Natural killer cell (primary cell): ENCODE measurements around the gene TEP1. TPM values are rescaled to one million over a fixed set of nuclear protein-coding genes. Genes with fewer than 3 reads are reported as not detected.

ENCODE experiments used
- ATAC-seq, 3 donors: fragments of 150-1000 bp in 2 of 3; fragments of 200-7000 bp in 1 of 3; cut with Tn5 transposase; 1 replicate in 1 of 3; 2 replicates in 2 of 3; pipeline ENCODE4 v1.10.0; 2021; ENCODE audit warnings: mild to moderate bottlenecking in 2 of 3, moderate library complexity in 2 of 3
- DNase-seq, 2 donors: peaks; one replicate each; pipeline versions ENCODE4 v3.0.0 to v3.0.0-alpha.2; 2013 to 2021; ENCODE audit warnings: mixed read lengths in 1 of 2
- H3K27ac ChIP-seq: one replicate; pipeline ENCODE4 v1.5.1; 2013; ENCODE audit warnings: mild to moderate bottlenecking, low read length
- H3K27me3 ChIP-seq: one replicate; pipeline ENCODE4 v1.6.1; 2013; ENCODE audit warnings: low read length; ENCODE audit not compliant: control insufficient read depth, insufficient read depth
- H3K36me3 ChIP-seq: one replicate; pipeline ENCODE4 v1.6.1; 2013; ENCODE audit warnings: low read length; ENCODE audit not compliant: control insufficient read depth, insufficient read depth
- H3K4me1 ChIP-seq: one replicate; pipeline ENCODE4 v1.6.1; 2013; ENCODE audit warnings: low read length; ENCODE audit not compliant: control insufficient read depth, insufficient read depth
- H3K4me3 ChIP-seq: one replicate; pipeline ENCODE4 v1.5.1; 2013; ENCODE audit warnings: low read length
- H3K9me3 ChIP-seq: one replicate; pipeline ENCODE4 v1.6.1; 2013; ENCODE audit warnings: low read length; ENCODE audit not compliant: control insufficient read depth, insufficient read depth
- H3K27ac Mint-ChIP-seq, 2 donors: one replicate each; pipeline ENCODE4 v1.8.0; 2022; ENCODE audit warnings: mild to moderate bottlenecking in 2 of 2, mixed read lengths in 2 of 2, moderate library complexity in 1 of 2
- H3K27me3 Mint-ChIP-seq, 2 donors: one replicate each; pipeline ENCODE4 v1.8.0; 2022; ENCODE audit warnings: low read depth in 2 of 2, mixed read lengths in 2 of 2
- H3K36me3 Mint-ChIP-seq: one replicate; pipeline ENCODE4 v1.8.0; 2022; ENCODE audit warnings: mixed read lengths
- H3K4me1 Mint-ChIP-seq, 2 donors: one replicate each; pipeline ENCODE4 v1.8.0; 2022; ENCODE audit warnings: mixed read lengths in 2 of 2
- H3K4me3 Mint-ChIP-seq: one replicate; pipeline ENCODE4 v1.8.0; 2022; ENCODE audit warnings: mild to moderate bottlenecking, moderate library complexity, mixed read lengths
- H3K9me3 Mint-ChIP-seq, 2 donors: one replicate each; pipeline ENCODE4 v1.8.0; 2022; ENCODE audit warnings: mixed read lengths in 2 of 2
- WGBS: methylation state at CpG from one replicate; pipeline ENCODE4 v1.1.7; 2013; ENCODE audit warnings: missing lambda C conversion rate; ENCODE audit not compliant: insufficient coverage; 5-methylcytosine and 5-hydroxymethylcytosine counted together
- intact Hi-C: fragments of 100-400 bp; cut with micrococcal nuclease; formaldehyde crosslinking; loops from one replicate; pipeline ENCODE4 v1.14.2; 2022
- total RNA-seq, 4 donors: library from RNA; stranded (reverse); fragments of 120-200 nt in 1 of 4; gene quantifications; one replicate each; pipeline versions ENCODE4 v1.2.3 to v1.2.4, GENCODE V29; 2013 to 2022
- TF ChIP-seq, protein P1 (sequence below): fragments of 200-600 bp; IDR thresholded peaks from one replicate; pipeline ENCODE4 v1.8.0; 2022; ENCODE audit warnings: antibody characterized with exemption

TEP1 gene
- total RNA-seq, 3 donors from 2014 or later (not counting 1 experiment from before 2014, with no cell fraction given) = 76.3 to 83.2 (median 80.8) TPM

- no peak overlapping the region for H3K4me3 Mint-ChIP-seq
- no peaks in the 10 kb centered on the region for H3K36me3 ChIP-seq
- no peak overlapping the region for H3K27ac ChIP-seq
- H3K4me1 ChIP-seq = no peaks in the 10 kb centered on the region
- ATAC-seq (no peak), DNase-seq (no peak)
- intact Hi-C loops = no loop called here
- no peaks in the 10 kb centered on the region for H3K9me3 ChIP-seq
- no peaks in the 10 kb centered on the region for H3K27me3 Mint-ChIP-seq
- H3K36me3 Mint-ChIP-seq = no peaks in the 10 kb centered on the region
- H3K4me1 Mint-ChIP-seq = no peaks in the 10 kb centered on the region
- no peaks in the 10 kb centered on the region for H3K9me3 Mint-ChIP-seq
- no peak overlapping the region for H3K27ac Mint-ChIP-seq
- TF ChIP-seq, protein P1, sequence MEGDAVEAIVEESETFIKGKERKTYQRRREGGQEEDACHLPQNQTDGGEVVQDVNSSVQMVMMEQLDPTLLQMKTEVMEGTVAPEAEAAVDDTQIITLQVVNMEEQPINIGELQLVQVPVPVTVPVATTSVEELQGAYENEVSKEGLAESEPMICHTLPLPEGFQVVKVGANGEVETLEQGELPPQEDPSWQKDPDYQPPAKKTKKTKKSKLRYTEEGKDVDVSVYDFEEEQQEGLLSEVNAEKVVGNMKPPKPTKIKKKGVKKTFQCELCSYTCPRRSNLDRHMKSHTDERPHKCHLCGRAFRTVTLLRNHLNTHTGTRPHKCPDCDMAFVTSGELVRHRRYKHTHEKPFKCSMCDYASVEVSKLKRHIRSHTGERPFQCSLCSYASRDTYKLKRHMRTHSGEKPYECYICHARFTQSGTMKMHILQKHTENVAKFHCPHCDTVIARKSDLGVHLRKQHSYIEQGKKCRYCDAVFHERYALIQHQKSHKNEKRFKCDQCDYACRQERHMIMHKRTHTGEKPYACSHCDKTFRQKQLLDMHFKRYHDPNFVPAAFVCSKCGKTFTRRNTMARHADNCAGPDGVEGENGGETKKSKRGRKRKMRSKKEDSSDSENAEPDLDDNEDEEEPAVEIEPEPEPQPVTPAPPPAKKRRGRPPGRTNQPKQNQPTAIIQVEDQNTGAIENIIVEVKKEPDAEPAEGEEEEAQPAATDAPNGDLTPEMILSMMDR = no peak
- no peaks in the 10 kb centered on the region for H3K27me3 ChIP-seq
- H3K4me3 ChIP-seq = no peak overlapping the region
- 82% methylated on average over 2 of the region's 2 CpGs for WGBS
These were observed 8.0 kb upstream of the TEP1 start for GRCh38 chr14:20421267-20421666.

DNA sequence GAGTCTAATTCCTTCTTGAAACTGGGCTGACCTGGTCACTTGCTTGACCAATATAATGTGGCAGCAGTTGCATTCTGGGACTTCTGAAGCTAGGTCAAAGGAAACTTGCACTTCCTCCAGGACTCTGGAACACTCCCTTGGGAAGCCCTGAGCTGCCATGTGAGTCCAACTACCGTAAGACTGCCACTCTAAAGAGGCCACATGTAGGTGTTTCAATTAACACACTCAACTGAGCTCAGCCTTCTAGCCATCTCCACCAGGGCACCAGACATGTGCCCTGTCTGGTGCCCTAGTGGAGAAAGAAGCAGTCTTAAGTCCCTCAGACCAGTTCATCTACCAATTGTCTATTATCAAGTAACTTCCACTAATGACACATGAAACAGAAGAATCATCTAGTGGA, 6.1 kb upstream of the TEP1 start:
- Histone ChIP-seq H3K4me3 (no peak overlapping the region), H3K9me3 (no peaks in the 10 kb centered on the region), H3K36me3 (no peaks in the 10 kb centered on the region), H3K4me1 (peaks cover 2% of the 10 kb centered on the region), H3K27ac (no peak overlapping the region), H3K27me3 (no peaks in the 10 kb centered on the region)
- Mint-ChIP-seq H3K27me3 (no peaks in the 10 kb centered on the region), H3K36me3 (no peaks in the 10 kb centered on the region), H3K4me3 (no peak overlapping the region), H3K27ac (no peak overlapping the region), H3K9me3 (no peaks in the 10 kb centered on the region), H3K4me1 (peaks cover 6% of the 10 kb centered on the region in 2 donors)
- TF ChIP-seq, protein P1 = no peak
- intact Hi-C loops = no loop called here
- 88% methylated on average over 1 of the region's 1 CpG for WGBS
- ATAC-seq (no peak), DNase-seq (no peak)

DNA sequence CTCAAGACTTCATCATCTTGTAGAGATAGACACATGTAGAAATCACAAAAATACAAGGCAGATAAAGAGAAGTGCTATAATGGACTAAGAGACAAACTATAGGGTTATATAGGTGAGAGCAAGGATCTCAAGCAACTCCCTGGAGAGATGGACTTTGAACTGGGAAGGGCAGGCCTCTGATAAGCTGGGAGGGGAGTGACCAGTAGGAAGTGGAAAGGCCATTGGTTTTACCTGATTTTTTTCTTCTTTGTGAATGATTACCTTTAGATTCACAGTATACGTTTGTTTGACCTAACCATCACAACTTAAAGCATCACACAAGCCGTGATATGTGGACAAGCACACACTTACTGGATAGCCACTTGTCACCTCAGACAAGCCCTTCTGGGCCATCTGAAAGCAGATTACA, 5.2 kb upstream of the TEP1 start:
- intact Hi-C loops = no loop called here
- Mint-ChIP-seq H3K9me3 (no peaks in the 10 kb centered on the region), H3K4me3 (no peak overlapping the region), H3K4me1 (peaks cover 15 to 16% of the 10 kb centered on the region in 2 donors), H3K27me3 (no peaks in the 10 kb centered on the region), H3K27ac (no peak overlapping the region), H3K36me3 (no peaks in the 10 kb centered on the region)
- WGBS = 97% methylated on average over 2 of the region's 2 CpGs
- no peak overlapping the region for H3K27ac ChIP-seq
- no peak overlapping the region for H3K4me3 ChIP-seq
- no peaks in the 10 kb centered on the region for H3K9me3 ChIP-seq
- peaks cover 9% of the 10 kb centered on the region for H3K4me1 ChIP-seq
- H3K36me3 ChIP-seq = no peaks in the 10 kb centered on the region
- no peak for DNase-seq
- ATAC-seq = no peak
- TF ChIP-seq, protein P1 = no peak
- H3K27me3 ChIP-seq = no peaks in the 10 kb centered on the region
